Keratinocyte (primary cell): Measurements from ENCODE around the gene SCFD1. TPM values are rescaled to one million over a fixed set of nuclear protein-coding genes. Genes with fewer than 3 reads are reported as not detected.

Experiments used
- DNase-seq: peaks from one replicate; pipeline ENCODE4 v3.0.0-alpha.2; 2011; ENCODE audit warnings: low read depth, missing footprints, low spot score
- FAIRE-seq: peaks from 2 replicates; lab custom pipeline; 2011; peaks lifted over from hg19 to GRCh38; lab: Jason Lieb, UNC
- H2AFZ ChIP-seq: 2 replicates; pipeline ENCODE4 v1.6.0; 2012; ENCODE audit warnings: low read length, control low read depth, inconsistent platforms; ENCODE audit not compliant: control insufficient read depth
- H3K27ac ChIP-seq: 2 replicates; pipeline ENCODE4 v1.5.1; 2011; ENCODE audit warnings: low read length; ENCODE audit not compliant: control insufficient read depth, insufficient read depth
- H3K27me3 ChIP-seq: 3 replicates; pipeline ENCODE4 v1.6.0; 2011; ENCODE audit warnings: low read length; ENCODE audit not compliant: control insufficient read depth, insufficient read depth; ENCODE audit errors: extremely low read depth
- H3K36me3 ChIP-seq, 2 experiments: 2 replicates in 1 of 2; 3 replicates in 1 of 2; pipeline ENCODE4 v1.5.1; 2011; ENCODE audit warnings: low read length in 2 of 2, mild to moderate bottlenecking in 1 of 2; ENCODE audit not compliant: control insufficient read depth in 2 of 2, insufficient read depth in 2 of 2; ENCODE audit errors: extremely low read depth in 1 of 2
- H3K4me1 ChIP-seq: 3 replicates; pipeline ENCODE4 v1.5.1; 2011; ENCODE audit warnings: low read length; ENCODE audit not compliant: control insufficient read depth, insufficient read depth; ENCODE audit errors: extremely low read depth
- H3K4me2 ChIP-seq: 3 replicates; pipeline ENCODE4 v1.6.0; 2011; ENCODE audit warnings: low read depth, low read length; ENCODE audit not compliant: control insufficient read depth, insufficient read depth; ENCODE audit errors: extremely low read depth
- H3K4me3 ChIP-seq, 3 experiments: fragments of 200-600 bp in 1 of 3; sonication (generic) in 1 of 3; 2 replicates in 2 of 3; 3 replicates in 1 of 3; pipeline ENCODE4 v1.5.1; 2011 to 2016; ENCODE audit warnings: low read length in 3 of 3, mild to moderate bottlenecking in 3 of 3, control low read depth in 2 of 3, inconsistent platforms in 1 of 3, low read depth in 1 of 3, mixed read lengths in 1 of 3, mixed run types in 1 of 3, moderate library complexity in 1 of 3; ENCODE audit not compliant: control insufficient read depth in 2 of 3, insufficient read depth in 2 of 3; ENCODE audit errors: extremely low read depth in 1 of 3
- H3K79me2 ChIP-seq: 2 replicates; pipeline ENCODE4 v1.6.0; 2012; ENCODE audit warnings: low read length; ENCODE audit not compliant: control insufficient read depth, insufficient read depth
- H3K9ac ChIP-seq: 3 replicates; pipeline ENCODE4 v1.6.0; 2011; ENCODE audit warnings: low read length; ENCODE audit not compliant: control insufficient read depth, insufficient read depth; ENCODE audit errors: extremely low read depth
- H3K9me1 ChIP-seq: 3 replicates; pipeline ENCODE4 v1.6.0; 2011; ENCODE audit warnings: low read length; ENCODE audit not compliant: control insufficient read depth, insufficient read depth; ENCODE audit errors: extremely low read depth
- H3K9me3 ChIP-seq: 2 replicates; pipeline ENCODE4 v1.5.1; 2012; ENCODE audit warnings: low read depth, low read length; ENCODE audit not compliant: control insufficient read depth
- H4K20me1 ChIP-seq: 3 replicates; pipeline ENCODE4 v1.6.0; 2011; ENCODE audit warnings: low read length; ENCODE audit not compliant: control insufficient read depth, insufficient read depth; ENCODE audit errors: extremely low read depth
- EZH2 ChIP-seq: IDR thresholded peaks from one replicate; pipeline ENCODE4 v1.6.1; 2012; ENCODE audit warnings: inconsistent platforms, mild to moderate bottlenecking, low read length, moderate library complexity
- dilution Hi-C: fragments of 300-500 bp; cut with MboI; formaldehyde crosslinking; loops from one replicate; pipeline ENCODE4 v1.7.0; 2020; ENCODE audit warnings: low sequenced_read_pairs; ENCODE audit not compliant: extremely low pct_ligation_motif_present
- polyA plus RNA-seq, 5 experiments: library from polyadenylated mRNA; depleted of rRNA in 3 of 5; stranded (reverse) in 3 of 5; stranded (forward) in 1 of 5; unstranded in 1 of 5; fragments of >200 nt; gene quantifications; 1 replicate in 1 of 5; 2 replicates in 3 of 5; 3 replicates in 1 of 5; pipeline versions ENCODE4 v1.2.1 to v1.2.3, GENCODE V29; 2011 to 2012; ENCODE audit warnings: missing spikeins in 2 of 5, low read depth in 1 of 5, low replicate concordance in 1 of 5
- TF ChIP-seq, protein P1 (sequence below), 3 experiments: IDR thresholded peaks in 1 of 3; conservative IDR thresholded peaks in 1 of 3; optimal IDR thresholded peaks in 1 of 3; 2 replicates in 2 of 3; 3 replicates in 1 of 3; pipeline versions ENCODE3 to v1.5.1; 2011; ENCODE audit warnings: low read length in 3 of 3, mild to moderate bottlenecking in 3 of 3, moderate library complexity in 2 of 3, control low read depth in 1 of 3, inconsistent platforms in 1 of 3; ENCODE audit not compliant: insufficient read depth in 2 of 3; ENCODE audit errors: extremely low read depth in 1 of 3

SCFD1 gene
- polyA plus RNA-seq, 1 donor (not counting 4 experiments of a cell fraction or from before 2014, with no cell fraction given): 100 TPM

GRCh38 chr14:30725763-30726162 lies 103.6 kb downstream of the SCFD1 start:
- Histone ChIP-seq H3K9me1 (no peaks in the 10 kb centered on the region), H3K4me3 (no peak overlapping the region), H3K4me1 (no peaks in the 10 kb centered on the region), H3K9ac (no peak overlapping the region), H4K20me1 (no peaks in the 10 kb centered on the region), H3K4me2 (no peak overlapping the region), H3K27ac (no peak overlapping the region), H3K36me3 (peaks cover 8 to 10% of the 10 kb centered on the region in 2 experiments), H3K27me3 (no peaks in the 10 kb centered on the region), H3K9me3 (no peaks in the 10 kb centered on the region), H2AFZ (no peak overlapping the region), H3K79me2 (no peaks in the 10 kb centered on the region)
- dilution Hi-C loops: no loop called here
- TF ChIP-seq, protein P1, sequence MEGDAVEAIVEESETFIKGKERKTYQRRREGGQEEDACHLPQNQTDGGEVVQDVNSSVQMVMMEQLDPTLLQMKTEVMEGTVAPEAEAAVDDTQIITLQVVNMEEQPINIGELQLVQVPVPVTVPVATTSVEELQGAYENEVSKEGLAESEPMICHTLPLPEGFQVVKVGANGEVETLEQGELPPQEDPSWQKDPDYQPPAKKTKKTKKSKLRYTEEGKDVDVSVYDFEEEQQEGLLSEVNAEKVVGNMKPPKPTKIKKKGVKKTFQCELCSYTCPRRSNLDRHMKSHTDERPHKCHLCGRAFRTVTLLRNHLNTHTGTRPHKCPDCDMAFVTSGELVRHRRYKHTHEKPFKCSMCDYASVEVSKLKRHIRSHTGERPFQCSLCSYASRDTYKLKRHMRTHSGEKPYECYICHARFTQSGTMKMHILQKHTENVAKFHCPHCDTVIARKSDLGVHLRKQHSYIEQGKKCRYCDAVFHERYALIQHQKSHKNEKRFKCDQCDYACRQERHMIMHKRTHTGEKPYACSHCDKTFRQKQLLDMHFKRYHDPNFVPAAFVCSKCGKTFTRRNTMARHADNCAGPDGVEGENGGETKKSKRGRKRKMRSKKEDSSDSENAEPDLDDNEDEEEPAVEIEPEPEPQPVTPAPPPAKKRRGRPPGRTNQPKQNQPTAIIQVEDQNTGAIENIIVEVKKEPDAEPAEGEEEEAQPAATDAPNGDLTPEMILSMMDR (optimal IDR thresholded peaks at IDR 0.05 in 1 of 3, IDR thresholded peaks at IDR 0.05 in 1 of 3, conservative IDR thresholded peaks at IDR 0.05 in 1 of 3; ENCODE audit: extremely low read depth in 1 of 3, insufficient read depth in 2 of 3, low read length in 3 of 3): no peak
- no peak for TF ChIP-seq EZH2
- no peak for FAIRE-seq
- no peak for DNase-seq

DNA sequence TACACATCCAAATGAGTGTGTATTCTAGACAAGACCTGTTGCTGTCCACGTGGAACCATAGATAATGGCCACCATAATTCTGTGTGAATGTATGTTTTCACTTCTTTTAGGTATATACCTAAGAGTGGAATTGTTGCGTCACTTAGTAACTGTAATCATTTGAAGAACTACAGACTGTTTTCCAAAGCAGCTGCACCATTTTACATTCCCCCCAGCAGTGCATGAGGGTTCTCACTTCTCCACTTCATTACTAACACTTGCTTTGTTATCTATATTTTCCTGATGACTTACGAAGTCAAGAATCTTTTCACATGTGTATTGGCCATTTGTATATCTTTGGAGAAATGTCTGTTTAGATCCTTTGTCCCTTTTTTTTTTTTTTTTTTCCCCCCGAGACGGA lies 106.4 kb downstream of the SCFD1 start:
- TF ChIP-seq EZH2: no peak
- Histone ChIP-seq H3K9me3 (no peaks in the 10 kb centered on the region), H3K27me3 (no peaks in the 10 kb centered on the region), H3K9me1 (no peaks in the 10 kb centered on the region), H3K4me3 (no peak overlapping the region), H3K36me3 (peaks cover 5 to 13% of the 10 kb centered on the region in 2 experiments), H3K4me1 (no peaks in the 10 kb centered on the region), H3K9ac (no peak overlapping the region), H3K4me2 (no peak overlapping the region), H3K27ac (no peak overlapping the region), H2AFZ (no peak overlapping the region), H3K79me2 (no peaks in the 10 kb centered on the region), H4K20me1 (no peaks in the 10 kb centered on the region)
- dilution Hi-C loops: no loop called here
- FAIRE-seq (no peak), DNase-seq (no peak)

- Histone ChIP-seq H4K20me1 (no peaks in the 10 kb centered on the region), H3K9me1 (no peaks in the 10 kb centered on the region), H3K9ac (no peak overlapping the region), H3K27me3 (no peaks in the 10 kb centered on the region), H3K4me3 (no peak overlapping the region), H3K4me2 (no peak overlapping the region), H3K4me1 (no peaks in the 10 kb centered on the region), H3K9me3 (no peaks in the 10 kb centered on the region), H3K36me3 (peaks cover 5 to 11% of the 10 kb centered on the region in 2 experiments), H3K27ac (no peak overlapping the region), H2AFZ (no peak overlapping the region), H3K79me2 (no peaks in the 10 kb centered on the region)
- DNase-seq (no peak), FAIRE-seq (no peak)
- TF ChIP-seq EZH2: no peak
- TF ChIP-seq, protein P1 (optimal IDR thresholded peaks at IDR 0.05 in 1 of 3, IDR thresholded peaks at IDR 0.05 in 1 of 3, conservative IDR thresholded peaks at IDR 0.05 in 1 of 3; ENCODE audit: extremely low read depth in 1 of 3, insufficient read depth in 2 of 3, low read length in 3 of 3): no peak
- dilution Hi-C loops: no loop called here
These were observed 115.8 kb downstream of the SCFD1 start for GRCh38 chr14:30737916-30738315.
